Erythroblast (primary cell): ENCODE data around the gene ARMH3.

Experiments used
- DNase-seq, 2 experiments: peaks; one replicate each; lab custom pipeline; 2025; lab: John Stamatoyannopoulos, UW
- GATA1 ChIP-seq: IDR thresholded peaks from 2 replicates; pipeline ENCODE4 v1.6.1; 2011; ENCODE audit warnings: low read depth, mild to moderate bottlenecking, control low read depth, low read length, moderate library complexity
- POLR2A ChIP-seq: IDR thresholded peaks from 2 replicates; pipeline ENCODE4 v1.6.1; 2011; ENCODE audit warnings: mild to moderate bottlenecking, low read length

Gene ARMH3

GRCh38 chr10:101828766-101829551, 227.0 kb downstream of the ARMH3 start:
- no peak for DNase-seq
- TF ChIP-seq POLR2A, result no peak
- TF ChIP-seq GATA1, result no peak

DNA sequence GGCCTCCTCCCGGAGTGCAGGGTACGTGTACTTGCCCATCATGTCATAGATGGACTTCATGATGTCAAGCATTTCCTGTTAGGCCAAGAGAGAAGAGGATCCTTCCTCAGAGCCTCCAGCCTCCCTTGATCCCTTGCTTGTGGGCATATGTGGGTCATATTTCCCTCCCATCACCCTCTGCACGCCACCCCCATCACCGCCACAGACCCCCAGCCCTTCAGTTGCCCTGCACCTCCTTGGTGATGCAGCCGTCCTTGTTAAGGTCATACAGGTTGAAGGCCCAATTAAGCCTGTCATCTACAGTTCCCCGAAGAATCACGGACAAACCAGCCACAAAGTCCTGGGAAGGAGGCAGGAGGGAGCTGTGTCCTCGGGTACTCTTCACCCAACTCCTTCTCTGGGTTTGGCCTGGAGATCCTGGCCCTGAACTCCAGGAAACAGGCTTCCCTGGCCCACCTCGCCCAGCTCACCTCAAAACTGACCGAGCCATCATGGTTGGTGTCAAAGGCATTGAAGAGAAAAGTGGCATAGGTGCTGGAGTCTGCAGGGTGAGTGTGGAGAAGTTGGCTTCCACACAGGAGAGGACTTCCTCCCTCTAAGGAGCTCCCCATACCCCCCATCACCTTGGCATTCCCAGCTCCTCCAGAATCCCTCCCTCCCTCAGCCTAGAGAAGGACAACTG, 227.9 kb downstream of the ARMH3 start:
- no peak for TF ChIP-seq GATA1
- no peak for TF ChIP-seq POLR2A
- DNase-seq, result no peak

DNA sequence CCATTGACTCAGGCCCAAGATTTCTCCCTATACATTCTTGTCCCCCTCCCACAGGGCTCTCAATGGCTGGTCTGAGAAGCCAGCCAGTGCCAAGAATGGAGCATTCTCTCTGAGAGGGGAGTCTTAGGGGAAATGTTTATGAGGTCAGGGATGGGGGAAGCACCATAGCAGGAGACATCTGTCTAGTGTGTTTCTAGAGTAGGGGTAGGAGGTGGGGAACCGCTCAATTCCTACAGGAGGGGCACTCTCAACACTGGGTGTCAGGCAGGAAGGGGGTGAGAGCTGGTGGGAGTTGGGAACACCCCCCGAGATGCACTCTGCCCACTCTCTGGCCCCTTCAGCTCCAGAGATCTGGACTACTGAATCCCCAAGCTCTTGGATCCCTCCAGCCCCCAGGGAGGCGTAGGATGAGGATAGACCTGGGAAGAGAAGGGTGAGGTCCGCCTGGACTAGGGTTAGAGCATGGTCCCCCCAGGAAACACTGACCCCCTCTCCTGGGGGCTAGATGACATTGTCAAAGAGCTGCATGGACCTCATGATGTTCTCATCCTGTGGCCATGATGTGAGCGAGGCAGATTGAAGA, 229.0 kb downstream of the ARMH3 start:
- TF ChIP-seq GATA1 (no peak), POLR2A (no peak)
- DNase-seq, result no peak

GRCh38 chr10:101824736-101825135, 231.2 kb downstream of the ARMH3 start:
- TF ChIP-seq GATA1 (no peak), POLR2A (no peak)
- peak; percentile 63 to 85 for DNase-seq

DNA sequence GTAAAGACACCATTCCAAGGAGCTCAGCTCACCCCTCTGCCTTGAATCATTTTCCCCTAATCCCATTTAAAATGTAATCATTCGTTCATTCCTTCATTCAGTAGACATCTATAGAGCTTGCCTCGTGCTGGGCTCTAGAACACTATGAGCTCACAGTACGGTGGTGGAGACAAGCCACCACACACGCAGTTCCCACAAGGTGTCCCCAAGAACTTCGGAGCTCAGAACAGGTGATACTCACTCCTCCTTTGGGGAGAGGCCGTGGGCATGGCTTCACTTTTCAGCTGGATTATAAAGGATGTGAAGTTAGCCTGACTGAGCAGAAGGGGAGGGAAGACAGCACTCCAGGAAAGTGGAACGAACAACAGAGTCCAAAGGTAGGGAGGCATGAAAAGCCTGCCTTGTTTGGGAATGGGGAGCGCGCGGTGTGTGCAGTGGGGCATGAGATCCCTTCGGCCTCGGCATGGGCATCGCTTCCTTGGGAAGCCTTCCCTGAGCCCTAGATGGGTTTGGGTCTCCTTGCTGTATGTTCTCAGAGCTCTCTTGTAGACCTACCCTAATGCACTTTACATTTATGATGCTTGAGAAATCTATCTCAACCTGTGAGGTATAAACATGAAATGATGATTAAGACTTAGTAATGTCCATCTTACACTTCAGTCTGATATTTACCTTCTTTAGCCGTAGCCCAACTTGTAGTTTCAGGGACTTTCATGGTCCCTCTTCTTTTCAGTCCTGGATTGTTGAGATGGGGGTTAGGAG, 236.9 kb downstream of the ARMH3 start:
- no peak for TF ChIP-seq GATA1
- no peak for TF ChIP-seq POLR2A
- DNase-seq, result no peak

GRCh38 chr10:101818119-101818871, 237.7 kb downstream of the ARMH3 start, which contains the start of gene OGA:
TSS of gene OGA (minus strand) at chr10:101818444. CDS start at chr10:101818022, 422 bp downstream.
- peak; percentile 99 to 100 for DNase-seq
- TF ChIP-seq POLR2A (peak; percentile 95), GATA1 (no peak)

GRCh38 chr10:101817337-101818118, 238.4 kb downstream of the ARMH3 start:
- DNase-seq, result peak; percentile 95 to 97
- TF ChIP-seq POLR2A (no peak), GATA1 (no peak)

- TF ChIP-seq POLR2A, result no peak
- no peak for TF ChIP-seq GATA1
- no peak for DNase-seq
Observed at GRCh38 chr10:101816913-101817336, 239.0 kb downstream of the ARMH3 start.

DNA sequence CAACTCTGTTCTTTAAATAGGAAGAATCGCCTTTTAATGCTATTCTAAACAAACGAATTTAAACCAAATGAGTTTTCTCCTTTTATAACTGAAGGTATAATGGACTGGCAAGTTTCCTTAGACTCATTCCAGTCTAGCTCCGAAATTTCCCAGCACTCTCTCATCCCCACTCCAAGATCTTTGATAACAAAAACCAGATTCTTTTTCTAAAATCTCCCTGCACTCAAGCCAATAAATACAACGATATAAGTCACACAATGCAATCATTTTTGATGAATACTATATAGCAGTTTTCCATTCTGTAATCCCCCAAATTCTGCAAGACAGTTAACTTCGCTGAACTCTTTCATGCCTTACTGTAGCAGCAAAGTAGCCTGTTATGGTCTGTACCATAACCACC, 239.6 kb downstream of the ARMH3 start:
- peak in 1 of 2 experiments; percentile 30 for DNase-seq

GRCh38 chr10:101814466-101815071, 241.4 kb downstream of the ARMH3 start:
- no peak for TF ChIP-seq GATA1
- TF ChIP-seq POLR2A, result no peak
- DNase-seq, result peak; percentile 19 to 23

More for the DNA sequence above, 239.6 kb downstream of the ARMH3 start:
- TF ChIP-seq POLR2A, result no peak
- TF ChIP-seq GATA1, result no peak

DNA sequence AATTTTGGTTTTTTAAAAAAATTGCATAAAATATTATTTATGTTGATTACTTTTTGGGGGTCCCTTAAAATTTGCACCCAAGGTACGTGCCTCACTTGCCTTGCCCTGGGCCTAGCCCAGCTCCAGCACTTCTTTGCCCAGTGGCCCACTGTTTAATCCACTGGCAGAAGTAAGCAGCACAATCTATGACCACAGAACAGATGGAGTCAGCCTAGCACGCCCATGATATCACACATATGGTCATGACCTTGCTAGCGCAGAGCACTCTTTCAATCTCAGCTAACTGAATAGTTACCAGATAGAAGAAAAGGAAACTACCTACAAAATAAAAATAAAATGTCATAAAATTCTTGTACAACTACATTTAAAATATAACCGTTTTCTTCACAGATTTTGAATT, 243.4 kb downstream of the ARMH3 start:
- TF ChIP-seq GATA1 (no peak), POLR2A (no peak)
- peak; percentile 22 to 39 for DNase-seq
